ENCODE measurements around the gene TGFBI. TPM values are rescaled to one million over a fixed set of nuclear protein-coding genes. Genes with fewer than 3 reads are reported as not detected.

The TGFBI gene
- total and polyA plus RNA-seq, 9 donors = 164 to 351 (median 213) TPM

Other genes with a start within 250 kb of the TGFBI start
- gene SLC25A48, start 194.3 kb upstream of the TGFBI start, total RNA-seq = 0.18 TPM
- gene SLC25A48, start 194.3 kb upstream of the TGFBI start, polyA plus RNA-seq (ENCODE audit: insufficient read depth in 1 of 8, insufficient read length in 8 of 8, low replicate concordance in 1 of 8) = 1 to 10 TPM in 1 of 8 donors, under 1 TPM in 7; 0.25 to 1.7 (median 0.50) TPM
- gene IL9, start 133.1 kb upstream of the TGFBI start, total RNA-seq = not detected
- not detected for gene IL9, start 133.1 kb upstream of the TGFBI start, polyA plus RNA-seq (ENCODE audit: insufficient read depth in 1 of 8, insufficient read length in 8 of 8, low replicate concordance in 1 of 8)
- gene LECT2, start 74.0 kb upstream of the TGFBI start, total RNA-seq = not detected
- gene LECT2, start 74.0 kb upstream of the TGFBI start, polyA plus RNA-seq (ENCODE audit: insufficient read depth in 1 of 8, insufficient read length in 8 of 8, low replicate concordance in 1 of 8) = under 1 TPM in 5 of 8 donors, not detected in 3; 0.11 to 0.47 (median 0.27) TPM
- gene SMAD5, start 103.9 kb downstream of the TGFBI start, total RNA-seq = 61.8 TPM
- 10 to 100 TPM; 27.9 to 55.0 (median 37.5) TPM for gene SMAD5, start 103.9 kb downstream of the TGFBI start, polyA plus RNA-seq (ENCODE audit: insufficient read depth in 1 of 8, insufficient read length in 8 of 8, low replicate concordance in 1 of 8)
- 0.04 TPM for gene SMIM32, start 164.2 kb downstream of the TGFBI start, total RNA-seq
- gene SMIM32, start 164.2 kb downstream of the TGFBI start, polyA plus RNA-seq (ENCODE audit: insufficient read depth in 1 of 8, insufficient read length in 8 of 8, low replicate concordance in 1 of 8) = 1 to 10 TPM in 1 of 8 donors, under 1 TPM in 6, not detected in 1; 0.09 to 1.7 (median 0.19) TPM